GM12875 (cell line): ENCODE results near the gene TDRD5.

Experiments
- H3K4me3 ChIP-seq: one replicate; pipeline ENCODE4 v1.5.1; 2011; ENCODE audit warnings: low read depth, low read length, control low read depth
- CTCF ChIP-seq: IDR thresholded peaks from 2 replicates; pipeline ENCODE4 v1.5.1; 2011; ENCODE audit warnings: low read depth, mild to moderate bottlenecking, control low read depth, inconsistent platforms, low read length, moderate library complexity, borderline replicate concordance; ENCODE audit not compliant: insufficient read depth

Gene TDRD5

GRCh38 chr1:179591592-179592580 is at the start of gene TDRD5:
TSS of gene TDRD5 (plus strand) at chr1:179591832. CDS start at chr1:179592616, 784 bp downstream.
- 0 out of 2 replicates have a peak, but pooled peaks have one; percentile 10 for TF ChIP-seq CTCF
- H3K4me3 ChIP-seq, result no peak within 1 kb of the TSS

GRCh38 chr1:179545321-179545720 is 46.3 kb upstream of the TDRD5 start:
- H3K4me3 ChIP-seq, result no peak overlapping the region
- no peak for TF ChIP-seq CTCF

GRCh38 chr1:179547021-179547535 is 44.6 kb upstream of the TDRD5 start:
- no peak overlapping the region for H3K4me3 ChIP-seq
- no peak for TF ChIP-seq CTCF

- TF ChIP-seq CTCF, result no peak
- H3K4me3 ChIP-seq, result no peak overlapping the region
These were observed 42.8 kb upstream of the TDRD5 start for GRCh38 chr1:179548666-179549367.

- no peak overlapping the region for H3K4me3 ChIP-seq
- no peak for TF ChIP-seq CTCF
These were observed 42.3 kb upstream of the TDRD5 start for GRCh38 chr1:179549368-179549700.

- TF ChIP-seq CTCF, result no peak
- H3K4me3 ChIP-seq, result no peak overlapping the region
These were observed 40.6 kb upstream of the TDRD5 start for GRCh38 chr1:179550746-179551682.
